Measurements from ENCODE around the gene NMNAT2. TPM values are rescaled to one million over a fixed set of nuclear protein-coding genes. Genes with fewer than 3 reads are reported as not detected.
"Not testable (repeated sequence)": the region's sequence is repeated elsewhere in the genome, so short reads cannot be mapped to it uniquely, and the experiment has no call there.

NMNAT2 gene
- polyA plus RNA-seq, 2 donors, result 0.06 to 0.12 TPM

GRCh38 chr1:183403498-183403897 is 14.7 kb downstream of the NMNAT2 start:
- H3K27ac ChIP-seq (ENCODE audit: low read depth in 2 of 2, low read length in 1 of 2), result no peak overlapping the region
- no peaks in the 10 kb centered on the region for H3K27me3 ChIP-seq (ENCODE audit: control insufficient read depth in 1 of 2, insufficient read depth in 2 of 2, low read length in 2 of 2)
- no peak overlapping the region for H3K4me3 ChIP-seq (ENCODE audit: low read depth in 1 of 2, low read length in 2 of 2)
- WGBS, 2 donors, result 49 to 59% methylated on average over 3 of the region's 3 CpGs
- no peaks in the 10 kb centered on the region for H3K4me1 ChIP-seq (ENCODE audit: control insufficient read depth in 2 of 2, insufficient read depth in 2 of 2, low read length in 1 of 2)
- no peaks in the 10 kb centered on the region for H3K36me3 ChIP-seq (ENCODE audit: control insufficient read depth in 2 of 2, insufficient read depth in 2 of 2, low read length in 1 of 2)
- H3K9me3 ChIP-seq (ENCODE audit: control insufficient read depth in 2 of 2, insufficient read depth in 1 of 2, low read depth in 1 of 2, low read length in 1 of 2), result no peaks in the 10 kb centered on the region

DNA sequence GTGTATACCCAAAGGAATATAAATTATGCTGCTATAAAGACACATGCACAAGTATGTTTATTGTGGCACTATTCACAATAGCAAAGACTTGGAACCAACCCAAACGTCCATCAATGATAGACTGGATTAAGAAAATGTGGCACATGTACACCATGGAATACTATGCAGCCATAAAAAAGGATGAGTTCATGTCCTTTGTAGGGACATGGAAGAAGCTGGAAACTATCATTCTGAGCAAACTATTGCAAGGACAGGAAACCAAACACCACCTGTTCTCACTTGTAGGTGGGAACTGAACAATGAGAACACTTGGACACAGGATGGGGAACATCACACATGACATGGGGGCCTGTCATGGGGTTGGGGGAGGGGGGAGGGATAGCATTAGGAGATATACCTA is 16.6 kb downstream of the NMNAT2 start:
- 50 to 56% methylated on average over 1 of the region's 1 CpG for WGBS, 2 donors
- H3K4me1 ChIP-seq (ENCODE audit: control insufficient read depth in 2 of 2, insufficient read depth in 2 of 2, low read length in 1 of 2); H3K4me3 ChIP-seq (ENCODE audit: low read depth in 1 of 2, low read length in 2 of 2); H3K36me3 ChIP-seq (ENCODE audit: control insufficient read depth in 2 of 2, insufficient read depth in 2 of 2, low read length in 1 of 2); H3K27ac ChIP-seq (ENCODE audit: low read depth in 2 of 2, low read length in 1 of 2); H3K27me3 ChIP-seq (ENCODE audit: control insufficient read depth in 1 of 2, insufficient read depth in 2 of 2, low read length in 2 of 2); H3K9me3 ChIP-seq (ENCODE audit: control insufficient read depth in 2 of 2, insufficient read depth in 1 of 2, low read depth in 1 of 2, low read length in 1 of 2): not testable (repeated sequence)

GRCh38 chr1:183394435-183394834 is 23.7 kb downstream of the NMNAT2 start:
- peaks cover 0 to 5% of the 10 kb centered on the region in 2 donors for H3K27me3 ChIP-seq (ENCODE audit: control insufficient read depth in 1 of 2, insufficient read depth in 2 of 2, low read length in 2 of 2)
- H3K4me1 ChIP-seq (ENCODE audit: control insufficient read depth in 2 of 2, insufficient read depth in 2 of 2, low read length in 1 of 2), result no peaks in the 10 kb centered on the region
- H3K27ac ChIP-seq (ENCODE audit: low read depth in 2 of 2, low read length in 1 of 2), result no peak overlapping the region
- H3K9me3 ChIP-seq (ENCODE audit: control insufficient read depth in 2 of 2, insufficient read depth in 1 of 2, low read depth in 1 of 2, low read length in 1 of 2), result peaks cover 0 to 2% of the 10 kb centered on the region in 2 donors
- WGBS, 2 donors, result 77 to 80% methylated on average over 2 of the region's 2 CpGs
- H3K4me3 ChIP-seq (ENCODE audit: low read depth in 1 of 2, low read length in 2 of 2), result no peak overlapping the region
- H3K36me3 ChIP-seq (ENCODE audit: control insufficient read depth in 2 of 2, insufficient read depth in 2 of 2, low read length in 1 of 2), result no peaks in the 10 kb centered on the region

GRCh38 chr1:183391863-183392262 is 26.3 kb downstream of the NMNAT2 start:
- H3K27ac ChIP-seq (ENCODE audit: low read depth in 2 of 2, low read length in 1 of 2), result no peak overlapping the region
- H3K4me1 ChIP-seq (ENCODE audit: control insufficient read depth in 2 of 2, insufficient read depth in 2 of 2, low read length in 1 of 2), result no peaks in the 10 kb centered on the region
- H3K4me3 ChIP-seq (ENCODE audit: low read depth in 1 of 2, low read length in 2 of 2), result no peak overlapping the region
- no peaks in the 10 kb centered on the region for H3K36me3 ChIP-seq (ENCODE audit: control insufficient read depth in 2 of 2, insufficient read depth in 2 of 2, low read length in 1 of 2)
- 81 to 82% methylated on average over 1 of the region's 1 CpG for WGBS, 2 donors
- H3K27me3 ChIP-seq (ENCODE audit: control insufficient read depth in 1 of 2, insufficient read depth in 2 of 2, low read length in 2 of 2), result peaks cover 0 to 5% of the 10 kb centered on the region in 2 donors
- H3K9me3 ChIP-seq (ENCODE audit: control insufficient read depth in 2 of 2, insufficient read depth in 1 of 2, low read depth in 1 of 2, low read length in 1 of 2), result peaks cover 0 to 2% of the 10 kb centered on the region in 2 donors

- Histone ChIP-seq H3K27ac (ENCODE audit: low read depth in 2 of 2, low read length in 1 of 2) (no peak overlapping the region), H3K9me3 (ENCODE audit: control insufficient read depth in 2 of 2, insufficient read depth in 1 of 2, low read depth in 1 of 2, low read length in 1 of 2) (peaks cover 0 to 2% of the 10 kb centered on the region in 2 donors), H3K4me3 (ENCODE audit: low read depth in 1 of 2, low read length in 2 of 2) (no peak overlapping the region), H3K27me3 (ENCODE audit: control insufficient read depth in 1 of 2, insufficient read depth in 2 of 2, low read length in 2 of 2) (peaks cover 0 to 5% of the 10 kb centered on the region in 2 donors), H3K36me3 (ENCODE audit: control insufficient read depth in 2 of 2, insufficient read depth in 2 of 2, low read length in 1 of 2) (no peaks in the 10 kb centered on the region), H3K4me1 (ENCODE audit: control insufficient read depth in 2 of 2, insufficient read depth in 2 of 2, low read length in 1 of 2) (no peaks in the 10 kb centered on the region)
- WGBS, 2 donors, result 65 to 72% methylated on average over 3 of the region's 3 CpGs
Observed at GRCh38 chr1:183390561-183390960, 27.6 kb downstream of the NMNAT2 start.

GRCh38 chr1:183388735-183389134 is 29.4 kb downstream of the NMNAT2 start:
- no peaks in the 10 kb centered on the region for H3K27me3 ChIP-seq (ENCODE audit: control insufficient read depth in 1 of 2, insufficient read depth in 2 of 2, low read length in 2 of 2)
- no peaks in the 10 kb centered on the region for H3K36me3 ChIP-seq (ENCODE audit: control insufficient read depth in 2 of 2, insufficient read depth in 2 of 2, low read length in 1 of 2)
- 53 to 58% methylated on average over 6 of the region's 6 CpGs for WGBS, 2 donors
- no peaks in the 10 kb centered on the region for H3K4me1 ChIP-seq (ENCODE audit: control insufficient read depth in 2 of 2, insufficient read depth in 2 of 2, low read length in 1 of 2)
- no peak overlapping the region for H3K27ac ChIP-seq (ENCODE audit: low read depth in 2 of 2, low read length in 1 of 2)
- H3K9me3 ChIP-seq (ENCODE audit: control insufficient read depth in 2 of 2, insufficient read depth in 1 of 2, low read depth in 1 of 2, low read length in 1 of 2), result peaks cover 0 to 2% of the 10 kb centered on the region in 2 donors
- no peak overlapping the region for H3K4me3 ChIP-seq (ENCODE audit: low read depth in 1 of 2, low read length in 2 of 2)

DNA sequence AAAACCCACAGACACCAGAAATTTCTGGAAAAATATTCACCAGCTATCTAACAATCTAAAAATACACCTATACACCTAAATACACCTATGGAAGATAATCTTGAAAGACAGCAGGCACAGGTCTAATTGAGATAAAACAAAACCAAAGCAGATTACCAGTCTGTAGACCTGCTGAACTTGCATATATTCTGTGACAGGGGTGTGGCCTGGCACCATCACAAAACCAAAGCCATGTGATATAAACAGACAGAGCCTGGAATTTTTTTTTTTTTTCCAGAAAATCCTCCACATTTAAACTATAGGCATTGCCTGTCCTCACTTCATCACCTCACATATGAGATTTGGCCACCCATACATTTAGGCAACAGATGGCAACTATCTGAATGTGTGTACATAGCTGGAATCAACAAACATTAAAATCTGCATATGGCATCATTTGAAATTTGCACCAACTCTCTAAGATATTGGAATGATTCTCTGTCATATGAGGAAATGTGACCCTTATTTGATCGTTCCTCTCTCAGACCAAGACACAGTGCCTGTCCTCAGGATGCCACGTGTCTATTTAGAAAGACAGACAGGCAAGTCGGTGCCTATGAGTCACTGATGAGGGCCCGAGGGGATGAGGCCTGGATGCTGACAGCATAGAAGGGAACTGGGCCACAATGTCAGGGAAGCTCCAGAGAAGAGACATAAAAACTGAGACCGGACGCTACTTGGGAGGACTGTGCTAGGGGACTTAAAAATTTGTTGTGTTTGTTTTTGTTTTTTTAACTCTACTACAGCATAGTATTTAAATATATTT is 32.6 kb downstream of the NMNAT2 start:
- H3K27ac ChIP-seq (ENCODE audit: low read depth in 2 of 2, low read length in 1 of 2), result no peak overlapping the region
- no peaks in the 10 kb centered on the region for H3K4me1 ChIP-seq (ENCODE audit: control insufficient read depth in 2 of 2, insufficient read depth in 2 of 2, low read length in 1 of 2)
- H3K27me3 ChIP-seq (ENCODE audit: control insufficient read depth in 1 of 2, insufficient read depth in 2 of 2, low read length in 2 of 2), result no peaks in the 10 kb centered on the region
- H3K4me3 ChIP-seq (ENCODE audit: low read depth in 1 of 2, low read length in 2 of 2), result no peak overlapping the region
- peaks cover 0 to 2% of the 10 kb centered on the region in 2 donors for H3K9me3 ChIP-seq (ENCODE audit: control insufficient read depth in 2 of 2, insufficient read depth in 1 of 2, low read depth in 1 of 2, low read length in 1 of 2)
- WGBS, 2 donors, result 52 to 68% methylated on average over 6 of the region's 6 CpGs
- no peaks in the 10 kb centered on the region for H3K36me3 ChIP-seq (ENCODE audit: control insufficient read depth in 2 of 2, insufficient read depth in 2 of 2, low read length in 1 of 2)

DNA sequence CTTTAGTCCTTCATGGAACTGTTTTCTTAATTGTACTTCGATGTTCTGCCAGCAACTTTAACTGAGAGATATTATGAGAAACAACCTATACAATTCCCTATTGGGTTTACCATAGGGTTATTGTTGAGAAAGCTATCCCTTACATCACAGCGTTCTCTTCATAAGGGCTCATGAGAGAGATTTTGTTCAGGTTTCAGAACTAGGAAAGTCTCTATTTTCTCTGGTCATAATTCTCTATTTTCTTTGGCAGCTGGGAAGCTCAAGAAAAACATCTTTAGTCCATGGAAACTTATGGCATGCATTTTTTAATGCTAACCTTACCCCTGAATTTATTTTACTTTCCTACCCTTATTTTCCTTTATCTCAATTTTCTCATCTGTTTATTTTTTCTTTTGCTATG is 38.2 kb downstream of the NMNAT2 start:
- Histone ChIP-seq H3K4me1 (ENCODE audit: control insufficient read depth in 2 of 2, insufficient read depth in 2 of 2, low read length in 1 of 2) (no peaks in the 10 kb centered on the region), H3K27ac (ENCODE audit: low read depth in 2 of 2, low read length in 1 of 2) (no peak overlapping the region), H3K9me3 (ENCODE audit: control insufficient read depth in 2 of 2, insufficient read depth in 1 of 2, low read depth in 1 of 2, low read length in 1 of 2) (peaks cover 0 to 2% of the 10 kb centered on the region in 2 donors), H3K27me3 (ENCODE audit: control insufficient read depth in 1 of 2, insufficient read depth in 2 of 2, low read length in 2 of 2) (no peaks in the 10 kb centered on the region), H3K36me3 (ENCODE audit: control insufficient read depth in 2 of 2, insufficient read depth in 2 of 2, low read length in 1 of 2) (no peaks in the 10 kb centered on the region), H3K4me3 (ENCODE audit: low read depth in 1 of 2, low read length in 2 of 2) (no peak overlapping the region)
- WGBS, 2 donors, result 84 to 95% methylated on average over 2 of the region's 2 CpGs

GRCh38 chr1:183375381-183375780 is 42.8 kb downstream of the NMNAT2 start:
- H3K36me3 ChIP-seq (ENCODE audit: control insufficient read depth in 2 of 2, insufficient read depth in 2 of 2, low read length in 1 of 2), result no peaks in the 10 kb centered on the region
- WGBS, 2 donors, result 90 to 91% methylated on average over 2 of the region's 2 CpGs
- peaks cover 0 to 2% of the 10 kb centered on the region in 2 donors for H3K9me3 ChIP-seq (ENCODE audit: control insufficient read depth in 2 of 2, insufficient read depth in 1 of 2, low read depth in 1 of 2, low read length in 1 of 2)
- H3K4me3 ChIP-seq (ENCODE audit: low read depth in 1 of 2, low read length in 2 of 2), result no peak overlapping the region
- no peaks in the 10 kb centered on the region for H3K27me3 ChIP-seq (ENCODE audit: control insufficient read depth in 1 of 2, insufficient read depth in 2 of 2, low read length in 2 of 2)
- H3K4me1 ChIP-seq (ENCODE audit: control insufficient read depth in 2 of 2, insufficient read depth in 2 of 2, low read length in 1 of 2), result no peaks in the 10 kb centered on the region
- H3K27ac ChIP-seq (ENCODE audit: low read depth in 2 of 2, low read length in 1 of 2), result no peak overlapping the region

GRCh38 chr1:183374825-183375224 is 43.4 kb downstream of the NMNAT2 start:
- no peaks in the 10 kb centered on the region for H3K4me1 ChIP-seq (ENCODE audit: control insufficient read depth in 2 of 2, insufficient read depth in 2 of 2, low read length in 1 of 2)
- no peaks in the 10 kb centered on the region for H3K27me3 ChIP-seq (ENCODE audit: control insufficient read depth in 1 of 2, insufficient read depth in 2 of 2, low read length in 2 of 2)
- no peak overlapping the region for H3K4me3 ChIP-seq (ENCODE audit: low read depth in 1 of 2, low read length in 2 of 2)
- H3K27ac ChIP-seq (ENCODE audit: low read depth in 2 of 2, low read length in 1 of 2), result no peak overlapping the region
- H3K36me3 ChIP-seq (ENCODE audit: control insufficient read depth in 2 of 2, insufficient read depth in 2 of 2, low read length in 1 of 2), result no peaks in the 10 kb centered on the region
- WGBS, 2 donors, result 41 to 50% methylated on average over 2 of the region's 2 CpGs
- peaks cover 0 to 2% of the 10 kb centered on the region in 2 donors for H3K9me3 ChIP-seq (ENCODE audit: control insufficient read depth in 2 of 2, insufficient read depth in 1 of 2, low read depth in 1 of 2, low read length in 1 of 2)
